Measurements from ENCODE around the gene RGS13. TPM values are rescaled to one million over a fixed set of nuclear protein-coding genes. Genes with fewer than 3 reads are reported as not detected.
"Not testable (repeated sequence)": the region's sequence is repeated elsewhere in the genome, so short reads cannot be mapped to it uniquely, and the experiment has no call there.

Gene RGS13
- total RNA-seq, 1 donor from 2014 or later: not detected

GRCh38 chr1:192675716-192676115 lies 39.8 kb downstream of the RGS13 start:
- DNase-seq (ENCODE audit: low read depth, low spot score): peak; percentile 4

GRCh38 chr1:192678099-192678498 lies 42.2 kb downstream of the RGS13 start:
- no peak for DNase-seq (ENCODE audit: low read depth, low spot score)

- no peak for DNase-seq (ENCODE audit: low read depth, low spot score)
Measured at GRCh38 chr1:192682335-192682734, 46.4 kb downstream of the RGS13 start.

GRCh38 chr1:192683081-192683480 lies 47.1 kb downstream of the RGS13 start:
- not testable (repeated sequence) for DNase-seq (ENCODE audit: low read depth, low spot score)

GRCh38 chr1:192689459-192689858 lies 53.5 kb downstream of the RGS13 start:
- DNase-seq (ENCODE audit: low read depth, low spot score): no peak

GRCh38 chr1:192691041-192691440 lies 55.1 kb downstream of the RGS13 start:
- DNase-seq (ENCODE audit: low read depth, low spot score): no peak

- no peak for DNase-seq (ENCODE audit: low read depth, low spot score)
Measured at GRCh38 chr1:192696082-192696481, 60.1 kb downstream of the RGS13 start.

GRCh38 chr1:192697771-192698170 lies 61.8 kb downstream of the RGS13 start:
- no peak for DNase-seq (ENCODE audit: low read depth, low spot score)

GRCh38 chr1:192698731-192699130 lies 62.8 kb downstream of the RGS13 start:
- no peak for DNase-seq (ENCODE audit: low read depth, low spot score)

GRCh38 chr1:192700834-192701271 lies 64.9 kb downstream of the RGS13 start:
- DNase-seq (ENCODE audit: low read depth, low spot score): no peak

GRCh38 chr1:192702212-192702902 lies 66.4 kb downstream of the RGS13 start:
- no peak for DNase-seq (ENCODE audit: low read depth, low spot score)

GRCh38 chr1:192703283-192704206 lies 67.6 kb downstream of the RGS13 start:
- DNase-seq (ENCODE audit: low read depth, low spot score): no peak

- DNase-seq (ENCODE audit: low read depth, low spot score): no peak
Measured at GRCh38 chr1:192705510-192705909, 69.6 kb downstream of the RGS13 start.

- DNase-seq (ENCODE audit: low read depth, low spot score): no peak
Measured at GRCh38 chr1:192706936-192707335, 71.0 kb downstream of the RGS13 start.

- DNase-seq (ENCODE audit: low read depth, low spot score): no peak
Measured at GRCh38 chr1:192707978-192708547, 72.1 kb downstream of the RGS13 start.

GRCh38 chr1:192709544-192709943 lies 73.6 kb downstream of the RGS13 start:
- no peak for DNase-seq (ENCODE audit: low read depth, low spot score)

Other genes starting within 250 kb of the RGS13 start
- not detected in 2 replicates for gene RGS1, start 60.4 kb upstream of the RGS13 start, total RNA-seq
- 10.1 and 27.4 TPM in 2 replicates for gene RGS2, start 172.9 kb downstream of the RGS13 start, total RNA-seq